Fibroblast of the aortic adventitia (primary cell): ENCODE data around the gene FOXP4. TPM values are rescaled to one million over a fixed set of nuclear protein-coding genes. Genes with fewer than 3 reads are reported as not detected.

ENCODE experiments used
- DNase-seq: peaks from one replicate; pipeline ENCODE4 v3.0.0-alpha.2; 2010; ENCODE audit warnings: low read depth
- H3K4me3 ChIP-seq: 2 replicates; pipeline ENCODE4 v1.5.1; 2011; ENCODE audit warnings: low read depth, mild to moderate bottlenecking, control low read depth, low read length, moderate library complexity
- CTCF ChIP-seq: IDR thresholded peaks from 2 replicates; pipeline ENCODE4 v1.5.1; 2011; ENCODE audit warnings: mild to moderate bottlenecking, low read length, control low read depth, inconsistent platforms; ENCODE audit not compliant: insufficient read depth
- total RNA-seq: library from RNA; depleted of rRNA; stranded (reverse); fragments of >200 nt; gene quantifications from 2 replicates; pipeline ENCODE4 v1.2.3, GENCODE V29; 2012; ENCODE audit warnings: low replicate concordance

FOXP4 gene
- total RNA-seq, 1 donor: 2.9 TPM

- TF ChIP-seq CTCF: peak; percentile 94
- peak; percentile 86 for DNase-seq
- peak overlapping the region; percentile 22 for H3K4me3 ChIP-seq
Observed at GRCh38 chr6:41602864-41603608, 56.9 kb downstream of the FOXP4 start.

GRCh38 chr6:41604006-41604405 is 57.8 kb downstream of the FOXP4 start:
- DNase-seq: no peak
- no peak for TF ChIP-seq CTCF
- no peak overlapping the region for H3K4me3 ChIP-seq

- no peak for DNase-seq
- no peak overlapping the region for H3K4me3 ChIP-seq
- TF ChIP-seq CTCF: no peak
Observed at GRCh38 chr6:41605649-41606048, 59.5 kb downstream of the FOXP4 start.

- H3K4me3 ChIP-seq: no peak overlapping the region
- TF ChIP-seq CTCF: no peak
- DNase-seq: no peak
Observed at GRCh38 chr6:41607036-41607435, 60.9 kb downstream of the FOXP4 start.

GRCh38 chr6:41607736-41608135 is 61.6 kb downstream of the FOXP4 start:
- DNase-seq: no peak
- H3K4me3 ChIP-seq: no peak overlapping the region
- no peak for TF ChIP-seq CTCF

- DNase-seq: no peak
- TF ChIP-seq CTCF: no peak
Observed at GRCh38 chr6:41608443-41609151, 62.4 kb downstream of the FOXP4 start.

More at GRCh38 chr6:41608443-41609151, 62.4 kb downstream of the FOXP4 start:
- no peak overlapping the region for H3K4me3 ChIP-seq
